Midbrain (tissue), 1 donor: ENCODE measurements around the gene NUP210.
A peak's percentile ranks its signal among the peaks of the same experiment; 100 is the strongest.
"Not testable (repeated sequence)": the region's sequence is repeated elsewhere in the genome, so short reads cannot be mapped to it uniquely, and the experiment has no call there.

ENCODE experiments used
- DNase-seq: peaks from one replicate; lab custom pipeline; 2025; lab: John Stamatoyannopoulos, UW

NUP210 gene

DNA sequence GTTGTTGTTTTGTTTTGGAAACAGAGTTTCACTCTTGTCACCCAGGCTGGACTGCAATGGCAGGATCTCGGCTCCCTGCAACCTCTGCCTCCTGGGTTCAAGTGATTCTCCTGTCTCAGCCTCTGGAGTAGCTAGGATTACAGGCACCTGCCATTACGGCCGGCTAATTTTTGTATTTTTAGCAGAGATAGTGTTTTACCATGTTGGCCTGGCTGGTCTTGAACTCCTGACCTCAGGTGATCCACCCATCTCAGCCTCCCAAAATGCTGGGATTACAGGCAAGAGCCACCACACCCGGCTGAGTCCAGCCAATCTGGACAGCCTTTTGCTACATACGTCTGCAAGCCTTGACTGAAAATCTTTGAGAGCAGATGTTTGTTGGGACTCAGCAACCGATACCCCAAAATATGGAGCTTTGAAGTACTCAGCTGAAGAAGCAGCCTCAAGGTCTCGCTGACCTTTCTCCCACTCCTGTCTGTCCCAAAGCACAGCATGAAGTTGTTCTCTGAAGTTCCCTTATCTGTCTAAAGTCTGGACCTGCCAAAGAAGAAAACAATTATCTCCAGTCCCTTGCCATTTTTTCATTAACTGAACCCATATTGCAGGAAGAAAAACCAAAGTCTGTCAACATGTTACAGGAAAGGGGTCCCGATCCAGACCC lies 9.6 kb upstream of the NUP210 start:
- DNase-seq = no peak

GRCh38 chr3:13428678-13429077 lies 8.6 kb upstream of the NUP210 start:
- not testable (repeated sequence) for DNase-seq

- no peak for DNase-seq
Measured at GRCh38 chr3:13427662-13428603, 7.8 kb upstream of the NUP210 start.

DNA sequence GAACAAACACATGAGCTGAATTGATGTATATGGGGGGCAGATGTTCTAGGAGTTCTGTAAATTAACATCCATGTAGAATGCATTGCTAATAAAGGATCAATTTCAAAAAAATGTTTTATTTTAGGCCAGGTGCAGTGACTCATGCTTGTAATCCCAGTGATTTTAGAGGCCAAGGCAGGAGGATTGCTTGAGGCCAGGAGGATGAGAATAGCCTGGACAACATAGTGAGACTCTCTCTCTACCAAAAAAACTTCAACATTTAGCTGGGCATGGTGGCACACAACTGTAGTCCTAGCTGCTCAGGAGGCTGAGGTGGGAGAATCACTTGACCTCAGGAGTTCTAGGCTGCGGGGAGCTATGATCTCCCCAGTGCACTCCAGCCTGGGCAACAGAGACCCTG lies 6.5 kb upstream of the NUP210 start:
- DNase-seq = no peak

DNA sequence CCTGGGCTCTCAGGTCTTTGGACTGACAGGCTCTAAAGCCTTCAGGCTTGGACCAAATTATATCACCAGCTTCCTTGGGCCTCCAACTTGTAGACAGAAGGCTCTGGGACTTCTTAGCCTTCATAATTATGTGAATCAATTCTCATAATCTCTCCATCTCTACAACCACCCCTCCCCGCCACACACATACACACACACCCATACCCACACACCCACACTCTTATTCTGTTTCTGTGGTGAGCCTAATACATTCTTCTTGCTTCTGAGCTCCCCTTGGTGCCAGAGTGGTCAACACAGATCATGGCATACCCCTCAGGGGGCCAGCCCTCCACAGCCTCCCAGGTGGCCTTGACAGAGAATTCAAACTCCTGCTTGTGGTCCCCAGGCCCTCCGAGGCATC lies 5.6 kb upstream of the NUP210 start:
- DNase-seq = no peak

DNA sequence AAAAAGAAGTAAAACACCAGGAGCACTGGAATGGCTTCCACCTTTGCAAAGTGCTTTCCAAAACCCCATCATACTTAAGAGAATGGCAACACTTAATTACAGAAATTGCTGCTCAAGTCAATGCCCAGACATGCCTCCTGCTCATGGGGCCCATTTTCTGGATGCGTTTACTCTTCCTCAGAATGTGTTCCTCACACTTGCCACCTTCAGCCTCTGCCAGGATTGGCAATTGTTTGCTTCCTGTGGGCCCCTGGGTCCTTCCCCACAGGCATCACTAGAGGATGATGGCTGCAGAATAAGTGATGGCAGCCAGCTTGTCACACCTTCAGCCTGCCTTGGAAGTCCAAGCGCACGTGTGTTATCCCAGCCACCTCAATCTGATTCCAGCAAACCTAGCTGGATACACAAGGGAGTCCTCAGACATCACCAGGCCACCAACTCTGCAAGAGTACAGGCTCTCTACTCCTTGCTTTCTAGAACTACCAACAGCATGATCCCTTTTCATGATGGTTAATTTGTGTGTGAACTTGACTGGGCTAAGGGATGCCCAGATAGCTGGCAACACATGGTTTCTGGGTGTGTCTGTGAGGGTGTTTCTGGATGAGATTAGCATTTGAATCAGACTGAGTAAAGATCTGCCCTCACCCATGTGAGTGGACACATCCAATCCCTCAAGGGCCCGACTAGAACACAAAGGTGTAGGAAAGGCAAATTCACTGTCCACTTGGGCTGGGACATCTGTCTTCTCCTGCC lies 4.9 kb upstream of the NUP210 start:
- DNase-seq = no peak

- DNase-seq = no peak
Measured at GRCh38 chr3:13424141-13424844, 4.2 kb upstream of the NUP210 start.

DNA sequence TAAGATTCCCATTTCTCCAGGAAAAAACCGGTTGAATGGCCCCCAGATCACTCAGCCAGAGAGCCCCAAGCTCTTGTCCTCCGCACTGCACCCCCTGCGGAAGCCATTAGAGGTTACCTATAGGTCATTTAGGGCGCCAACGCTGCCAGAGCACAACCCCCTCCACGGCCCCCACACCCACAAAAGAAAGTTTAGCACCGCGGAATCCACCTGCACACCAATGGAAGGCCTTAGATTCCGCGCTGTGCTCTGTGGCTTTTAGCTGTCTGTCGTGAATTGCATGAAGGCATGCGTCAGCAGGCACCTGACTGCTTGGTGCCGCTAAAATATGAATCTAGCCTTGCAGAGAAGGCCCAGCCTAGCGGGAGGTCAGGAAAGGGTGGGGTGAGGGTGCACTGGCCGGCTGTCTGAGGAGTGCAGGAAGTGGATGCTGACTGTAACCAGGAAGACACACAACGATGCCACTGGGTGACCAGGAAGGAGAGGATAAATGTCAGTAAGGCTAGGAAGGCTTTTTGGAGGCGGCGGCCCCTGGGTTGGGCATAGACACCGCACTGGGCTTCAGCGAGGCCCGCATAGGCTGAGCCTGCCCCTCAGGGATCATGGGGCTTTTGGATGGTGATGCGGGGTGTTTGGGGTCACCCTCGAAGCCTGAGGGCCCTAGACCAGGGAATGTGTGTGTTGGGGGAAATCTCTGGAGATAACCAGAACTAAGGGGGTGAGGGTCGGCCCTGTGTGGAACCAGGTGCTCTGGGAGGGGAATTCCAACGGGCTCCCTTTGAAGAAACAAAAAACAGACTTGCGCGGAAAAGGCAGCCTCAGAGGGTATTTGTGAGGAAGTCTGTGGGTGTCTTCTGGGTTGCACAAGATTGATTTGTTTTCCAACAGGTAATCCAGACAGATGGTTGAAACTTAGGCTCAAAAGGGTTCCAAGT lies 976 bp upstream of the NUP210 start:
- DNase-seq = no peak

- DNase-seq = peak; percentile 60
Measured at GRCh38 chr3:13419505-13420044, 547 bp downstream of the NUP210 start.

GRCh38 chr3:13417166-13417947 lies 2.8 kb downstream of the NUP210 start:
- no peak for DNase-seq

DNA sequence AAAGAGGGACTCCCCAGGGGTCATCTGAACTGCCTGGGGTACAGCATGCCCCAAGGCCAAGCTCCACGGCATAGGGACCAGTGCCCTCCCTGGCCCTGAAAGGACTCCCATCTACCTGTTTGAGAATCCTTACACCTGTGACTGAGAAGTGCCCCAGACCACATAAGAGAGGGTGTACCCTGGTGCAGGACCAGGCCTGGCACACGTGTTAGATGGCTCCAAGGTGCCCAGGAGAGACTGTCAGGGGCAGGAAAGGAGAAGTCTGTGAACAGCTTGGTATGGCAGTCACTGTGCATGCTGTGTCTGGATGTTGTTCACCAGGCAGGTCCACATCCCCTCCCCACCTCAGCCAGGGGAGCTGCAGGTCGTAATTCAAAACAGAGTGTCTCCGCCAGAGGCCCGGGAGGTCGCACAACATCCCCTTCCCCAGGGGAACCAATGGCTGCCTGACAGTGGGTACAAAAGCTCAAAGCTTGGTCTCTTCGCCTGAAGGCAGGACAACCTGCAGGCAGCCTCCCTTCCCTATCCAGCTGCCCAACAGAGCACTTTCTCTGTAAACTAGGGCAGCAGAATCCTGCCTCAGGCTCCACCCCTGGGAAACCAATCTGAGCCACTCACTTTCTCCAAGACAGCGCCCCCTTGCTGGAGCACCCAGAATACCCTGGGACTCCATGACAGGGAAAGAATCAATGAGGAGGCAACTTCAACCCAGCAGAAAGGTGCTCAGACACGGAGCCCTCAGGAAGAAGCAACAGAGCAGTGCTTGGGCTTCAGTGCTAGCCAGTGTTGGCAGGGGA lies 3.9 kb downstream of the NUP210 start:
- DNase-seq = no peak

GRCh38 chr3:13415236-13415986 lies 4.7 kb downstream of the NUP210 start:
- no peak for DNase-seq

DNA sequence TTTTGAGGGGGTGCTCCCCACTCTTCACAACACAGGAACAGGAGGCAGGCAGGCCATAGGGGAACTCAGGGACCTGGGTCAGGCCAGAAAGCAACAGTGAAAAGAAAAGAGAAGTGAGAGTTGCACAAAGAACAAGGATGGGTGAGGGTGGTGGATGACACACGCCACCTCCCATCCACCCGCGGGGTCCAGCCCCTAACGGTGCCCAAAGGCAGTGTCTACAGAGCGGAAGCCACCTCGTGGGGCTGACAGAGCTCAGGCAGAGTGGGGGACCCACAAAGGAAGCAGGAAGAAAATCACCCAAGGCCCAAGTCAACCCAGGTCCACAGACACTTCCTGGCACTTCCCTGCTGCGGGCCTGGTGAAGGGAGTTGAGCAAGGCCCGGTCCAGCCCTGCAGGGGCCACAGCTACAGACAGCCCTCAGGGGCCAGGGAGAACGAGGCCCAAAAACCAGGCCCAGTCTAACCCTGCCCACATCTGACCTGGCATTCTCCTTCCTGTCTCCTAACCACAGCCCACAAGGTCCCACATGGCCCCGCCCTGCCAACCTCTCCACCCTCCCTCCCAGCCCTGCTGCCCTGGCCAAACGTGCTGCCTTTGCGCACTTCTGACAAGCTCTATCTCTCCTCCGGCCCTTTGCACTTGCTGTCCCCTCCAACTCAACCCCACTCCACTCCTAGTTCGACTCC lies 5.9 kb downstream of the NUP210 start:
- peak; percentile 34 for DNase-seq

- DNase-seq = no peak
Measured at GRCh38 chr3:13411186-13411860, 8.8 kb downstream of the NUP210 start.

GRCh38 chr3:13408890-13409289 lies 11.2 kb downstream of the NUP210 start:
- DNase-seq = no peak

GRCh38 chr3:13407926-13408325 lies 12.2 kb downstream of the NUP210 start:
- DNase-seq = no peak

GRCh38 chr3:13407475-13407874 lies 12.6 kb downstream of the NUP210 start:
- no peak for DNase-seq
